GM18498 (cell line): ENCODE data around the gene ASB18.
"Not testable (repeated sequence)": the region's sequence is repeated elsewhere in the genome, so short reads cannot be mapped to it uniquely, and the experiment has no call there.

Experiments
- ATAC-seq: cut with Tn5 transposase; IDR thresholded peaks from one replicate; pipeline ENCODE4 v1.9.1; 2021; ENCODE audit warnings: mild to moderate bottlenecking, moderate library complexity; ENCODE audit not compliant: unreplicated experiment

Gene ASB18

GRCh38 chr2:236287656-236288055 lies 23.4 kb upstream of the ASB18 start:
- ATAC-seq = no peak

GRCh38 chr2:236286873-236287545 lies 22.8 kb upstream of the ASB18 start:
- ATAC-seq = no peak

GRCh38 chr2:236284208-236284607 lies 20.0 kb upstream of the ASB18 start:
- no peak for ATAC-seq

- ATAC-seq = no peak
Observed at GRCh38 chr2:236282406-236282805, 18.2 kb upstream of the ASB18 start.

GRCh38 chr2:236281423-236281822 lies 17.2 kb upstream of the ASB18 start:
- ATAC-seq = no peak

- ATAC-seq = no peak
Observed at GRCh38 chr2:236273126-236273525, 8.9 kb upstream of the ASB18 start.

- ATAC-seq = no peak
Observed at GRCh38 chr2:236271851-236272250, 7.6 kb upstream of the ASB18 start.

GRCh38 chr2:236269876-236270275 lies 5.7 kb upstream of the ASB18 start:
- not testable (repeated sequence) for ATAC-seq

GRCh38 chr2:236265675-236266074 lies 1.5 kb upstream of the ASB18 start:
- ATAC-seq = no peak

GRCh38 chr2:236262238-236262637 lies 2.0 kb downstream of the ASB18 start:
- no peak for ATAC-seq

GRCh38 chr2:236261452-236261851 lies 2.8 kb downstream of the ASB18 start:
- ATAC-seq = no peak

GRCh38 chr2:236259371-236259770 lies 4.8 kb downstream of the ASB18 start:
- no peak for ATAC-seq

- no peak for ATAC-seq
Observed at GRCh38 chr2:236257575-236257974, 6.6 kb downstream of the ASB18 start.

- no peak for ATAC-seq
Observed at GRCh38 chr2:236257136-236257535, 7.1 kb downstream of the ASB18 start.

- ATAC-seq = no peak
Observed at GRCh38 chr2:236256366-236256985, 7.7 kb downstream of the ASB18 start.

- ATAC-seq = no peak
Observed at GRCh38 chr2:236254674-236255073, 9.5 kb downstream of the ASB18 start.

GRCh38 chr2:236254001-236254400 lies 10.2 kb downstream of the ASB18 start:
- no peak for ATAC-seq

- no peak for ATAC-seq
Observed at GRCh38 chr2:236252602-236253001, 11.6 kb downstream of the ASB18 start.

GRCh38 chr2:236250909-236251579 lies 13.2 kb downstream of the ASB18 start:
- ATAC-seq = no peak

- no peak for ATAC-seq
Observed at GRCh38 chr2:236250286-236250685, 13.9 kb downstream of the ASB18 start.

GRCh38 chr2:236249066-236249465 lies 15.1 kb downstream of the ASB18 start:
- ATAC-seq = no peak

- ATAC-seq = no peak
Observed at GRCh38 chr2:236246711-236247246, 17.4 kb downstream of the ASB18 start.
